HG03520 (cell line): ENCODE results near the gene SLC38A3.

Source experiments
- ATAC-seq: cut with Tn5 transposase; IDR thresholded peaks from one replicate; pipeline ENCODE4 v1.9.1; 2021; ENCODE audit warnings: mild to moderate bottlenecking, moderate library complexity; ENCODE audit not compliant: unreplicated experiment

SLC38A3 gene

GRCh38 chr3:50190936-50191660, 14.0 kb upstream of the SLC38A3 start, which contains the start of gene GNAT1:
Gene GNAT1, plus strand, starts transcription at chr3:50191610. Its CDS starts 116 bp downstream, at chr3:50191726.
- no peak for ATAC-seq

DNA sequence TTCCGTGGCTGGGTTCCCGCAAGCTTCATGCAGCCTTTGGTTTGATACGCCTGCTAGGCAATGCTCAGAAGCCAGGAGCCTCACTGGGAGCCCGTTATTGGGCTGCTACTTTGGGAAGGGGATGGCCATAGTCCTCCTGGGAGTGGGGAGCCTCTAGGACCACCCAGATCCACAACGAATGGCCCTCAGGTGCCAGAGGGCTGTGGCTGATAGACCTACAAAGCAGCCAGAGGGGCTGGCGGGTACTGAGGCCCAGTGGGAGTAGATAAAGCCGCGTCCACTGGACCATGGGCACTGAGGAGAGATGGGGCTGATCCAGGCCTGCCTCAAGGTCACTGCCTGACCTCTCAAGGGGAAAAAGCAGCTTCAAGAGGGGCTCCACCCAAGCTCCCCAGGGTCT, 12.9 kb upstream of the SLC38A3 start:
- ATAC-seq: no peak

DNA sequence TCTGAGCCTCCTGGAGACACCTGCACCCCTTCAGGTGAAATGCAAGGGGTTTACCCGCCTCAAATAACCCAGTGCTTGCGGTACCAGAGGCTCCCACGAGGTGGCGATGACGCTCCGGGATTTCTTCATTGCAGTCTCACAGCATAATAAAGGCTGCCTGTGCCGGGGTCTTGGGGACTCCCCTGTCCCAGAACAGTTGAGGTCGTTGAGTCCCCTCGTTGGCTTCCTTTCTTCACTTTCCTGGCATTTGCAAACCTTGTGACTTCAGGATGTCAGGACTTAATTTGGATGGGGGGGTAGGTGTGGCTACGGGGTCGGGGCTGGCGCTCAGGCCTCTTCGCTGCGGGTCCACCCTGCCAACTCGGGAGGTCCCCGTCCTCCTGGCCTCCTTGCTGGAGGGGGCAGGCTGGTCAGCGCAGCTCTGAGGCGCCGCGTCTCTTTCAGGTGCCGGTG, 12.4 kb upstream of the SLC38A3 start:
- ATAC-seq: no peak

GRCh38 chr3:50193286-50193685, 11.8 kb upstream of the SLC38A3 start:
- ATAC-seq: no peak

GRCh38 chr3:50193746-50194127, 11.3 kb upstream of the SLC38A3 start:
- no peak for ATAC-seq

- no peak for ATAC-seq
Observed at GRCh38 chr3:50194128-50194902, 10.8 kb upstream of the SLC38A3 start.

GRCh38 chr3:50194903-50195500, 10.1 kb upstream of the SLC38A3 start:
- ATAC-seq: no peak

GRCh38 chr3:50195501-50196252, 9.4 kb upstream of the SLC38A3 start:
- no peak for ATAC-seq

- no peak for ATAC-seq
Observed at GRCh38 chr3:50196253-50196801, 8.7 kb upstream of the SLC38A3 start.

DNA sequence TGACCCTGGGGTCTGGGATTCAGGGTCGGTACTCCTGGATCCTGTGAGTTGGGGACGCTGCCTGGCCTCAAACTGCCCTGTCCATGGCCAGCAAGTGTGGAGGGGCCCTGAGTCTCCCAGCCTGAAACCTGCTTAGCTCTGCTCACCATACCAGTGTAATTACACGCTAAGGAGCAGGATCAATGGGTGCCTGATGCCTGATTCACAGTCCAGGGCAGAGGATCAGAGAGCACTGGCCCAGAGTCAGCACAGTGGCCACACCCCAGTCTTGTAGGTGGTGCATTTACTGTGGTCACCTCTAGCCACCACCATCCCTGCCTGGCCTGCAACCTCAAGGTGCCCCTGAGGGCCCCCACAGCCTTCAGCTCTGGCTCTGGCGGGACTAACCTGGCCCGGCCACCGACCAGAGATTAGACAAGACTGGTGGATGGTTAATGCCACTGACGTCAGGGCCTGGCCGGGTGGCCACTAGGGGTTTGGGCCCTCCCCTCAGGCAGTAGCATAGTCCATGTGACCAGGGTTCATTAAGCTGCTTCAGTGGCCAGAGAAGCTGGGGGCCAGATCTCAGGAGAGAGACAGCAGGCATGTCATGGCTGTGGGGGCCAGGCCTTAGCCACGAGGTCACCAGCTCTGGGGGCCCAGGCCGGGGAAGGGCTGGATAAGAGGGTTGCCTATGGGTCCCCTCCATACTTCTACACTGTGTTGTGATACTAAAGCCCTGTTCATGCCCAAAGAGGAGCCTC, 3.3 kb upstream of the SLC38A3 start:
- no peak for ATAC-seq

DNA sequence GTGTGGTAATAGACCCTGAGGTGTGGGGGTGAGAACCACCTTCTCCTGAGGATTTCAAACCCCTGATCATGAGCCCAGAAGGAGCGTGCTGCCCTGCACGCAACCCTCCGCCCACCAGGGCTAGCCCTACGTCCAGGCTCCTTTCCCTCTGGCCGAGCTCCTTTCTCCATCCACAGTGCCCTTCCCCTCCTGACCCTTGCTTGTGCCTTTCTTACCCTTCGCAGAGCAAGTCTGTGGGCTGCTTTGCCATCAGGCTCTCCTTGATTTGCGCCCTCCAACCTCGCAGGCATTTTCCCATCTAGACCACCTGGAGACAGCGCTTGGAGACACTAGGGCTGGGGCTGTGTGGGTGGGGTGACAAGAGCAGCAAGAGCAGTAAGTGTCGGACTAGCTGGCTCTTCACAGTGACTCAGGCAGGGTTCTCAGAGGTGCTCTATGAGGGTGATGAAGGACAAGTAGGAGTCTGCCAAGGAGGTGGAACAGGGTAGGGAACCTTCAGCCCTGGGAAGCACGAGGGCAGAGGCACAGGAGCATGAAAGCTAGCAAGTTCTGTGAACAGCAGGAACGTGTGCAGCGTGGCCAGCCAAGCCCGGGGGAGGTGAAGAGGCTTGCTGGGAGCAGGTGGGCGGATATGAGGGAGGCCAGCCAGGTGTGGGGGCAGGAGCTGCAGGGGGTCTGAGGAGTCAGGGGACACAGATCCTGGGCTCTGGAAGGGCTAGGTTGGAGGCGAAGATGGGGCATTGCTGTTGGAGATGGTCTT, 2.5 kb upstream of the SLC38A3 start:
- ATAC-seq: no peak

- no peak for ATAC-seq
Observed at GRCh38 chr3:50203113-50203808, 1.8 kb upstream of the SLC38A3 start.

- no peak for ATAC-seq
Observed at GRCh38 chr3:50203809-50204803, 965 bp upstream of the SLC38A3 start.

DNA sequence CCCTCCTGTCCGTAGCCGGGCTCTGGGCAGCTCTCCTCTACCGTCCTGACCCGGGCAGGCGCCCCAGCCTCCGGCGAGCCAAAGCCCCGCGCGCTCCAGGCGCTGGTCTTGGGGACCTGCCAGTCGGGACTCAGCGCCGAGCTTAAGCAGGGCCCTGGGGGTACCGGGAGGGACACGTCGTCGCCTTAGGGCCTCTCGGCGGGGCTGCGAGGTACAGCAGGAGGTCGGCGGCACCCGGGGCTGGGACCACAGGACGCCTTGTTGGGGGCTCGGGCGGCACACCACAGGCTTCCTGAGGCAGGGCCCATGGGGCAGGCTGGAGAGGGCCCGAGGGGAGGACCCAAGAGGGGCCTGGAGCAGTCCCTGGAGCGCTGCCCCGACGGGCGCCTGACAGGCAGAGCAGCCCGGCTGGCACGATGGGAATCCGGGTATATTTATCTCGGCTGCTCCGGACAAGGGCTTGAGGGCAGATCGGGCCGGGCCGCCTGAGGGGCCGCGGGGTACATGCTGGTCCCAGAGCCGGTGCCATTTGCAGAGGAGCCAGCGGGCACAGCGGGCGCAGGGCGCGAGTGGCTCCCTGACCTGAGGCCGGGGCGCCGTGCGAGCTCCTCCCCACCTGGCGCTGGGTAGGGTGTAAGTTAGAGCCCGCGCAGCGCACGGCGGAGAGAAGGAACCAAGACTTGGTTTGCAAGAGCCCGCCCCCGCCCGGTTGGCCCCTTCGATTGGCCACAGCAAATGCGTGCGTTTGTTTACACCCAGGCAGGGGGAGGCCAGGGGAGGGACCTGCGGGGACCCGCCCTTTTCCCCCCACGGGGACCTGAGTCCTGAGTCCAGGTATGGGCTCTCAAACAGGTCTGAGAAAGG, 574 bp downstream of the SLC38A3 start:
- no peak for ATAC-seq

GRCh38 chr3:50207359-50208042, 2.4 kb downstream of the SLC38A3 start:
- no peak for ATAC-seq
